IPS-11a (cell line): Measurements from ENCODE around the gene CHRFAM7A.
"Not testable (repeated sequence)": the region's sequence is repeated elsewhere in the genome, so short reads cannot be mapped to it uniquely, and the experiment has no call there.

Experiments
- H3K4me3 ChIP-seq: one replicate; pipeline ENCODE4 v1.5.1; 2013; ENCODE audit warnings: low read depth, low read length, control low read depth

Gene CHRFAM7A

GRCh38 chr15:30392766-30393663 is at the start of gene CHRFAM7A:
TSS of gene CHRFAM7A (minus strand) at chr15:30393540. CDS start at chr15:30383351, 10,189 bp downstream.
- not testable (repeated sequence) for H3K4me3 ChIP-seq

- H3K4me3 ChIP-seq = not testable (repeated sequence)
Measured at GRCh38 chr15:30438348-30438747, 45.0 kb upstream of the CHRFAM7A start.

GRCh38 chr15:30435878-30436277 is 42.5 kb upstream of the CHRFAM7A start:
- not testable (repeated sequence) for H3K4me3 ChIP-seq

GRCh38 chr15:30420723-30421122 is 27.4 kb upstream of the CHRFAM7A start:
- not testable (repeated sequence) for H3K4me3 ChIP-seq

GRCh38 chr15:30414160-30414559 is 20.8 kb upstream of the CHRFAM7A start, which contains the start of gene GOLGA8R:
TSS of gene GOLGA8R (minus strand) at chr15:30414260. CDS start at chr15:30414162, 98 bp downstream.
- H3K4me3 ChIP-seq = not testable (repeated sequence)

GRCh38 chr15:30407636-30408035 is 14.3 kb upstream of the CHRFAM7A start:
- H3K4me3 ChIP-seq = not testable (repeated sequence)

GRCh38 chr15:30398988-30399387 is 5.6 kb upstream of the CHRFAM7A start:
- H3K4me3 ChIP-seq = not testable (repeated sequence)

- not testable (repeated sequence) for H3K4me3 ChIP-seq
Measured at GRCh38 chr15:30393664-30393991, 288 bp upstream of the CHRFAM7A start.

GRCh38 chr15:30386318-30386887 is 6.9 kb downstream of the CHRFAM7A start:
- H3K4me3 ChIP-seq = not testable (repeated sequence)

- not testable (repeated sequence) for H3K4me3 ChIP-seq
Measured at GRCh38 chr15:30377082-30377413, 16.3 kb downstream of the CHRFAM7A start.

- H3K4me3 ChIP-seq = not testable (repeated sequence)
Measured at GRCh38 chr15:30376375-30377081, 16.8 kb downstream of the CHRFAM7A start.

- not testable (repeated sequence) for H3K4me3 ChIP-seq
Measured at GRCh38 chr15:30375872-30376271, 17.5 kb downstream of the CHRFAM7A start.

- not testable (repeated sequence) for H3K4me3 ChIP-seq
Measured at GRCh38 chr15:30374862-30375261, 18.5 kb downstream of the CHRFAM7A start.

GRCh38 chr15:30368271-30368670 is 25.1 kb downstream of the CHRFAM7A start:
- H3K4me3 ChIP-seq = not testable (repeated sequence)

- not testable (repeated sequence) for H3K4me3 ChIP-seq
Measured at GRCh38 chr15:30367246-30367645, 26.1 kb downstream of the CHRFAM7A start.

GRCh38 chr15:30361404-30361803 is 31.9 kb downstream of the CHRFAM7A start:
- not testable (repeated sequence) for H3K4me3 ChIP-seq

GRCh38 chr15:30360990-30361389 is 32.4 kb downstream of the CHRFAM7A start:
- not testable (repeated sequence) for H3K4me3 ChIP-seq

- H3K4me3 ChIP-seq = not testable (repeated sequence)
Measured at GRCh38 chr15:30355043-30355442, 38.3 kb downstream of the CHRFAM7A start.

- H3K4me3 ChIP-seq = not testable (repeated sequence)
Measured at GRCh38 chr15:30349803-30350202, 43.5 kb downstream of the CHRFAM7A start.

GRCh38 chr15:30336584-30336983 is 56.8 kb downstream of the CHRFAM7A start:
- H3K4me3 ChIP-seq = not testable (repeated sequence)

- H3K4me3 ChIP-seq = not testable (repeated sequence)
Measured at GRCh38 chr15:30334152-30334551, 59.2 kb downstream of the CHRFAM7A start.

- not testable (repeated sequence) for H3K4me3 ChIP-seq
Measured at GRCh38 chr15:30326145-30326544, 67.2 kb downstream of the CHRFAM7A start.
